SJSA1 (cell line): ENCODE data around the gene ZBED4. TPM values are rescaled to one million over a fixed set of nuclear protein-coding genes. Genes with fewer than 3 reads are reported as not detected.

ENCODE experiments used
- DNase-seq, 2 experiments: peaks; one replicate each; pipeline ENCODE4 v3.0.0-alpha.2; 2015 to 2020; ENCODE audit warnings: low spot score in 2 of 2, low read depth in 1 of 2
- H3K27ac ChIP-seq: fragments of 250-450 bp; sonication (Bioruptor Pico); 2 replicates; pipeline ENCODE4 v1.5.1; 2020; ENCODE audit warnings: mild to moderate bottlenecking, moderate library complexity
- H3K27me3 ChIP-seq: fragments of 250-450 bp; sonication (Bioruptor Pico); replicated peaks from 2 replicates; pipeline ENCODE4 v1.5.1; 2020; ENCODE audit warnings: mild to moderate bottlenecking, moderate library complexity
- H3K36me3 ChIP-seq: fragments of 250-450 bp; sonication (Bioruptor Pico); 2 replicates; pipeline ENCODE4 v1.5.1; 2020; ENCODE audit warnings: mild to moderate bottlenecking
- H3K4me1 ChIP-seq: fragments of 250-450 bp; sonication (Bioruptor Pico); replicated peaks from 2 replicates; pipeline ENCODE4 v1.6.1; 2021; ENCODE audit warnings: mild to moderate bottlenecking
- H3K4me3 ChIP-seq: fragments of 250-450 bp; sonication (Bioruptor Pico); 2 replicates; pipeline ENCODE4 v1.5.1; 2020; ENCODE audit warnings: mild to moderate bottlenecking
- H3K9me3 ChIP-seq: fragments of 250-450 bp; sonication (Bioruptor Pico); replicated peaks from 2 replicates; pipeline ENCODE4 v1.5.1; 2020; ENCODE audit warnings: mild to moderate bottlenecking
- total RNA-seq: library from RNA; depleted of rRNA; stranded (reverse); fragments of >200 nt; shearing (Covaris generic); gene quantifications from 2 replicates; pipeline ENCODE4 v1.2.3, GENCODE V29; 2014

ZBED4 gene
- total RNA-seq, 1 experiment from 2014 or later = 11.7 TPM

DNA sequence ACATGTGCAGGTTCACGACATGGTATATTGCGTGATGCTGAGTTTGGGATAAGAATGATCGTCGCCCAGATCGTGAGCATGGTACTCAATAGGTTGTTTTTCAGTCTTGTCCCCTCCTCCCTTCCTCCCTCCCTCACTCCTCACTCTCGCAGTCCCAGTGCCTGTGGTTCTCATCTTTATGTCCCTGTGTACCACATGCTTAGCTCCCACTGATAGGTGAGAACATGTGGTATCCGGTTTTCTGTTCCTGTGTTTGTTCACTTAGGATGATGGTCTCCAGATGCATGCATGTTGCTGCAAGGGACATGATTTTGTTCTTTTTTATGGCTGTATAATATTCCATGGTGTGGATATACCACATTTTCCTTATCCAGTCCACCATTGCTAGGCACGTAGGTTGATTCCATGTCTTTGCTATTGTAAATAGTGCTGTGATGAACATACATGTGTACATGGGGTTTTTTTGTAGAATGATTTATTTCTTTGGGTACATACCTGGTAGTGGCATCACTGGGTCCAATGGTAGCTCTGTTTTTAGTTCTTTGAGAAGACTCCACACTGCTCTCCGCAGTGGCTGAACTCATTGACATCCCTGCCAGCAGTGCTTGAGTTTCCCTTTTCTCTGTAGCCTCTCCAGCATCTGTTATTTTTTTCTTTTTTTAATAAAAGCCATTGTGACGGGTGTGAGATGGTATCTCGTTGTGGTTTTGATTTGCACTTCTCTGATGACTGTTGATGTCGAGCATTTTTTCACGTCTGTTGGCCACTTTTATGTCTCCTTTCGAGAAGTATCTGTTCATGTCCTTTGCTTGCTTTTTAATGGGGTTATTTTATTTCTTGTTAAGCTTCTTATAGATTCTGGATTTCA lies 16.4 kb downstream of the ZBED4 start:
- Histone ChIP-seq H3K27me3 (no peaks in the 10 kb centered on the region), H3K4me3 (no peak overlapping the region), H3K9me3 (peaks cover 30% of the 10 kb centered on the region), H3K36me3 (peaks cover 20% of the 10 kb centered on the region), H3K27ac (no peak overlapping the region), H3K4me1 (no peaks in the 10 kb centered on the region)
- no peak for DNase-seq

DNA sequence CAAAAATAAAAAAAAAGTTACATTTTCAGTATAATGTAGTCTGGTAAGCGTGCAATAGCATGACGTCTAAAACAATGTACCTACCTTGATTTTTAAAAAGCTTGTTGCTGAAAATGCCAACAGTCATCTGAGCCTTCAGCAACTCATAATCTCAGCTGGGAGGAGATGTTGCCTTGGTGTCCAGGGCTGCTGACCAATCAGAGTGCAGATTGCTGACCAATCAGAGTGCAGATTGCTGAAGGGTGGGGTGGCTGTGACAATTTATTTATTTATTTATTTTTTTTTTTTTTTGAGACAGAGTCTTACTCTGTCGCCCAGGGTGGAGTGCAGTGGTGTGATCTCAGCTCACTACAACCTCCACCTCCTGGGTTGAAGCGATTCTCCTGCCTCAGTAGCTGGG lies 17.8 kb downstream of the ZBED4 start:
- Histone ChIP-seq H3K4me1 (no peaks in the 10 kb centered on the region), H3K9me3 (peaks cover 26% of the 10 kb centered on the region), H3K27me3 (no peaks in the 10 kb centered on the region), H3K4me3 (no peak overlapping the region), H3K27ac (no peak overlapping the region), H3K36me3 (peaks cover 22% of the 10 kb centered on the region)
- no peak for DNase-seq

DNA sequence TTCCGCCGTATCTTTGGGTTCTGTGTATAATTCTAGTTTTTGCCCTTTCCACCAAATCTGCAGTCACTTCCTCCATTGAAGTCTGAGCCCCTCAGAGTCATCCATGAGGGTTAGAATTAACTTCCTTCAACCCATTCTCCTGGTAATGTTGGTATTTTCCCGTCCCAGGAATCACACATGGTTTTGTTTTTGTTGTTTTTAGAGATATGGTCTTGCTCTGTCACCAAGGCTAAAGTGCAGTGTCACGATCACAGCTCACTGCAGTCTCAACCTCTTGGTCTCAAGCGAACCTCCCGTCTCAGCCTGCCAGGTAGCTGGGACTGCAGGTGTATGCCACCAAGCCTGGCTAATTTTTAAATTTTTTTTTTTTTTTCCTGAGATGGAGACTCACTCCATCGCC lies 18.7 kb downstream of the ZBED4 start:
- Histone ChIP-seq H3K27ac (no peak overlapping the region), H3K36me3 (peaks cover 24% of the 10 kb centered on the region), H3K9me3 (peaks cover 23% of the 10 kb centered on the region), H3K4me1 (no peaks in the 10 kb centered on the region), H3K27me3 (no peaks in the 10 kb centered on the region), H3K4me3 (no peak overlapping the region)
- DNase-seq = no peak

DNA sequence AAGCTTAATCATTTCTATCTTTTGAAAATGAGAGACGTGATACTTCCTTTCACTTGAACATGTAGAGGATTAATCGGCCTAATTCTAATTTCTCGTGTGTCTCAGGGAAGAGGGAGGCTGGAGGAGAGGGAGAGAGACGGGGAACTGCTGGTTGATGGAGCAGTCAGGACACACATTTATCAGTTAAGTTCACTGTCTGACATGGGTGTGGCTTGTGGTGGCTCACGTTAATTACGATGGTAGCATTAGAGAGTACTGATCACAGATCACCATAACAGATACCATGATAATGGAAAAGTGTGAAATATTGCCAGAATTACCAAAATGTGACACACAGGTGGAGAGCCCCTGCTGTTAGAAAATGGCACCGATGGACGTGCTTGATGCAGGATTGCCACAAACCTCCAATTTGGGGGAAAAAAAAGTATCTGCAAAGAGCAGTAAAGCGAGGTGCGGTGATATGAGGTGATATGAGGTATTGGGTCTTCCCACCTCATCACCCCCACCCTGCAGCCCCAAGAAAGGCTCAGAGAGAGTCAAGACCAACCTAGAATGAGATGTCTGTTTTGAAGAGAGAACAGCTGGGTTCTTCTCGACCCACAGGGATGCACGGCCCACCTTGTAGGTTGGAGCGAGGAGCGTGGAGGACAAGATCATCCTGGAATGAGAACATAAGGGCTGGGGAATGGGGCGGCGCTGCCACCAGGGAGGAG lies 19.7 kb downstream of the ZBED4 start:
- H3K27me3 ChIP-seq = no peaks in the 10 kb centered on the region
- no peak for DNase-seq
- H3K36me3 ChIP-seq = peaks cover 22% of the 10 kb centered on the region
- H3K27ac ChIP-seq = no peak overlapping the region
- H3K4me3 ChIP-seq = no peak overlapping the region
- H3K9me3 ChIP-seq = peaks cover 14% of the 10 kb centered on the region
- H3K4me1 ChIP-seq = no peaks in the 10 kb centered on the region

DNA sequence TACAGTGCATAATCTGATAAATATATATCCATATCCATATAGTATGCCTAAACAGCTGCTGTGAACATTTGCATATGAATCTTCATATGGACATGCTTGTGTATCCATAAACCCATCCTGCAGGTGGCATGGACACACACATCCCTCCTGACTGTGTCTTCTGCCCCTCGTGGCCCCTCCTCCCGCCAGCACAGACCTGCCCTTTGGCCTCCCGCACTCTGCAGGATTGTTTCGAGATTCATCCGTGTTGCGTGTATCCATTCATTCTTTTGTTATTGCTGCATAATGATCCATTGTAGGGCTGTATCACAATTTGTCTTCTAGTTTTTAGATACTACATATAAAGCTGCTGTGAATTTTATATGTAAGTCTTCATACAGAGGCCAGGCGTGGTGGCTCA lies 24.0 kb downstream of the ZBED4 start:
- peaks cover 15% of the 10 kb centered on the region for H3K36me3 ChIP-seq
- H3K4me1 ChIP-seq = no peaks in the 10 kb centered on the region
- no peaks in the 10 kb centered on the region; the same call in 1 of the 2 replicates for H3K9me3 ChIP-seq
- no peak overlapping the region for H3K27ac ChIP-seq
- DNase-seq = no peak
- no peaks in the 10 kb centered on the region for H3K27me3 ChIP-seq
- H3K4me3 ChIP-seq = no peak overlapping the region

DNA sequence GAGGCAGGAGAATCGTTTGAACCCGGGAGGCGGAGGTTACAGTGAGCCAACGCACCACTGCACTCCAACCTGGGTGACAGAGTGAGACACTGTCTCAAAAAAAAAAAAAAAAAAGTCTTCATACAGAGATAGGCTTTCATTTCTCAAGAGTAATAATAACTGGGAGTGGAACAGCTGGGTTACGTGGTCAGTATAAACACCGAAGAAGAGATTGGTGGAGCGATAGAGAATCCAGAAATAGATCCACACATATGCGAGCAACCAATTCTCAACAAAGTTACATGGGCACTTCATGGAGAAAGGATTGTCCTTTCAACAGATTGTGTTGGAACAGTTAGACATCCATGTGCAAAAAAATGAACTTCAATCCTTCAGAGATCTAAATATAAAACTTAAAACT lies 24.6 kb downstream of the ZBED4 start:
- no peak for DNase-seq
- no peak overlapping the region for H3K27ac ChIP-seq
- no peaks in the 10 kb centered on the region; the same call in 1 of the 2 replicates for H3K9me3 ChIP-seq
- H3K27me3 ChIP-seq = no peaks in the 10 kb centered on the region
- no peak overlapping the region for H3K4me3 ChIP-seq
- no peaks in the 10 kb centered on the region for H3K4me1 ChIP-seq
- H3K36me3 ChIP-seq = peaks cover 16% of the 10 kb centered on the region

DNA sequence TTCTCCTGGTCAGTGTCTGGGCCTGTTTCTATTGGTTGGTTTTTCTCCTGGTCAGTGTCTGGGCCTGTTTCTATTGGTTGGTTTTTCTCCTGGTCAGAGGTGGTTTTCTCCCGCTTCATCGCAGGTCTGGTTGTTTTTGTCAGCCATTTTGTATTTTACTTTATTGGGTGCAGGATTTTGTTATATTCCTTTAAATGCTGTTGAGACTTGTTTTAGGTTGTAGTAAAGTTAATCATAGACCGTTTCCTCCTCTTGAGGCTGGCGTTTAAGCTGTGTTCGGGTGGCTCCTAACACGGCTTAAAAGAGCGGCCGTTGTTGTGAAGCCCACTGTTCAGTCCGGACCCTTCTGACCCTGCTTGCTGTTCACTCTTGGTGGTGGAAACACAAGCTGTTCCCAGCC lies 26.2 kb downstream of the ZBED4 start:
- no peaks in the 10 kb centered on the region for H3K4me1 ChIP-seq
- no peaks in the 10 kb centered on the region for H3K27me3 ChIP-seq
- peaks cover 33% of the 10 kb centered on the region for H3K36me3 ChIP-seq
- no peaks in the 10 kb centered on the region; the same call in 1 of the 2 replicates for H3K9me3 ChIP-seq
- H3K27ac ChIP-seq = no peak overlapping the region
- no peak for DNase-seq
- H3K4me3 ChIP-seq = no peak overlapping the region

DNA sequence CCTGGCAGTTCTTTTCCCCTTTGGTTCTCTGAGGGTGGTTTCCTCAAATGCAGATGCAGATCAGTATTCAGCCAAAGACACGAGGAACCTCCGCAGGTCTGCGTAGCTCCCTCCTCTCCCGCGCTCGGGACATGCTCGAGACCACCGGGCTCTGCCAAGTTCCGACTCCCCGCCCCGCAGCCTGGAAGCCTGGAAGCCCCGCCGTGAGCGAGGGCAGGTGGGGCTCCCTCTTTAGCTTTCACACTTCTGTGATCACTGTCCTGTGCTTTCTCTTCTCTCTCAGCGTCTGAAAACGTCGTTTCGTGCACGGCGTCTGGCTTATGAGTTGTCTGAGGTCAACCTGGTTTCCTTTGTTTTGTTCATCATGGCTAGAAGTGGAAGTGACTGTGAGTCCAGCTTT lies 26.6 kb downstream of the ZBED4 start:
- Histone ChIP-seq H3K27me3 (no peaks in the 10 kb centered on the region), H3K9me3 (no peaks in the 10 kb centered on the region; the same call in 1 of the 2 replicates), H3K4me1 (no peaks in the 10 kb centered on the region), H3K4me3 (no peak overlapping the region), H3K27ac (no peak overlapping the region), H3K36me3 (peaks cover 37% of the 10 kb centered on the region)
- DNase-seq = no peak

DNA sequence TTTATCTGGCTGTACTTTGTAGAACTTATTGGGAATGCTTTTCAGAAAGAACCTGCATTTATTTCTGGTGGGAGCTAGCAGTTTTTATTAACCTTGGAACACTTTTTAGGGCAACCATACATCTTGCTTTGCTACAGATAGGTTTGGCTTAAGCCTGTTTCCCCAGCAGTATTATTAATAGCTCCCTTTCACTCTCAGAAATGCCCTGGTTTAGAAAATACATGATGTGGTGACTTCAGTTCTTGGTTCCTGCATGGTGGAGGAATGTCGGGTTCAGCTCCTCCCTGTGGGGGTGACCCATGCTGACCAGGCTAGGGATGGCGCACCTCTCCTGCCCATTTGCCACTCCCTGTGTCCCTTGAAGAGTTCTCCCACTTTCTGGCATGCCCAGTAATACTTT lies 28.2 kb downstream of the ZBED4 start:
- no peaks in the 10 kb centered on the region for H3K27me3 ChIP-seq

DNA sequence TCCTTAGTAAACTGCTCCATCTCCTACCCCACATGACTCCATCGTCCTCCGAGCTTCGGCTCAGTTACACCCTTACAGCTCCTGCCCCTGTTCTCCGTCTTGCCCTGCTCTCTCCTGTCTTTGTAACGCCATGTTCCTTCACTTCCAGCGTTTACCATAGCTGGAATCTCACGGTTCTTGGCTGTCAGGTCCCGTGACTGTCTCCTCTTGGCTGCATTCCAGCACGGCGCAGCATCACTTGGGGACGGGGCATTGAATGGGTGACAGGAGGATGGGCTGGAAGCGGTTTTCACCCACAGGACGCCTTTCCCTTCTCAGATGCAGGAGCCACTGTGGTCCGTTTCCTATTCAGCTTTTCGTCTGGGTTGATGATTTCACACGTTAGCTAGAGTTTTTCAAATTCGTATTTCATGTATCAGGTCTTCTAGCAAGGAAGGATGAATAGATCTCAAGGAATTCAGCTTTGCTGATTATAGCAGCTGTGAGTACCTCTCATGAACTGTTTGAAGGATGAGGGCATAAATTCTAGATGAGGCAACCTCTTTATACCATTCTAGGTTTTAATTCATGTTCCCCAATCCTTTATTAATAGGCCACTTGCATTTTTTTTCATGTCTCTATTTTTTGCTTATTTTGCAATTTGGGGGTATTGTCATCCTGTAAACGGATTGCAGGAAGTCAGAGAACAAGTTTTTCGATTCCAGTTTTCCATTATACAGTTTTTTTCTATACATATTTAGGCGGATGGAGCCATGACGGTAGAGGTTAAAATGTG lies 29.1 kb downstream of the ZBED4 start:
- Histone ChIP-seq H3K4me3 (no peak overlapping the region), H3K36me3 (peaks cover 50% of the 10 kb centered on the region), H3K4me1 (no peaks in the 10 kb centered on the region), H3K27ac (no peak overlapping the region), H3K27me3 (no peaks in the 10 kb centered on the region), H3K9me3 (no peaks in the 10 kb centered on the region; the same call in 1 of the 2 replicates)
- DNase-seq = no peak

More for the DNA sequence above, 28.2 kb downstream of the ZBED4 start:
- DNase-seq = no peak
- no peak overlapping the region for H3K27ac ChIP-seq
- H3K9me3 ChIP-seq = no peaks in the 10 kb centered on the region; the same call in 1 of the 2 replicates
- H3K4me3 ChIP-seq = no peak overlapping the region
- H3K36me3 ChIP-seq = peaks cover 47% of the 10 kb centered on the region
- H3K4me1 ChIP-seq = no peaks in the 10 kb centered on the region

DNA sequence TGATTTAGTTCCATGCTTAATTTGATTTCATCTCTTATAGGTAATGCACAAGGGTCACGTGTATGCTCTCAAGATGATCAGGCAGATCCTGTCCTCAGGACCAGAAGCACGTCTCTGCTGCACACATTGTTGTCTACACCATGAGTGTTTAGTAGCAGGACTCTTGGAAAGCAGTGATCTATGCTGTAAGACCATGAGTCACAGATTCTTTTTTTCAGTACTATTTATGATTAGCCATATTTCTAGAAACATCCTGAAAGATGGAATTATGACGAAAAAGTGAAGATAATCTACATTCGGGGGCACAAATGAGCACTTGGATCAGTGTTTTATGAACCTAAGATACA lies 29.6 kb downstream of the ZBED4 start:
- DNase-seq = no peak
- Histone ChIP-seq H3K4me1 (no peaks in the 10 kb centered on the region), H3K27me3 (no peaks in the 10 kb centered on the region), H3K27ac (no peak overlapping the region), H3K4me3 (no peak overlapping the region), H3K9me3 (no peaks in the 10 kb centered on the region; the same call in 1 of the 2 replicates), H3K36me3 (peaks cover 51% of the 10 kb centered on the region)

DNA sequence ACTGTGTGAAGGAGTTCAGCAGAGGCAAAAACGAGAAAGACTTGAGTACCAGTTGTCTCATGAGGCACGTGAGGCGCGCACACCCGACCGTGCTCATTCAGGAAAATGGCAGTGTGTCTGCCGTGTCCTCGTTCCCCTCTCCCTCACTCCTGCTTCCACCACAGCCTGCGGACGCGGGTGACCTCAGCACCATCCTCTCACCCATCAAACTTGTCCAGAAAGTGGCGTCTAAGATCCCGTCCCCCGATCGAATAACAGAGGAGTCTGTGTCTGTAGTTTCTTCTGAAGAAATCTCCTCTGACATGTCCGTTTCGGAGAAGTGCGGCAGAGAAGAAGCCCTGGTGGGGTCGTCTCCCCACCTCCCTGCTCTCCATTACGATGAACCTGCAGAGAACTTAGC lies 30.4 kb downstream of the ZBED4 start:
- Histone ChIP-seq H3K9me3 (no peaks in the 10 kb centered on the region), H3K27ac (no peak overlapping the region), H3K4me3 (no peak overlapping the region), H3K36me3 (peaks cover 57% of the 10 kb centered on the region), H3K4me1 (no peaks in the 10 kb centered on the region), H3K27me3 (no peaks in the 10 kb centered on the region)
- no peak for DNase-seq

DNA sequence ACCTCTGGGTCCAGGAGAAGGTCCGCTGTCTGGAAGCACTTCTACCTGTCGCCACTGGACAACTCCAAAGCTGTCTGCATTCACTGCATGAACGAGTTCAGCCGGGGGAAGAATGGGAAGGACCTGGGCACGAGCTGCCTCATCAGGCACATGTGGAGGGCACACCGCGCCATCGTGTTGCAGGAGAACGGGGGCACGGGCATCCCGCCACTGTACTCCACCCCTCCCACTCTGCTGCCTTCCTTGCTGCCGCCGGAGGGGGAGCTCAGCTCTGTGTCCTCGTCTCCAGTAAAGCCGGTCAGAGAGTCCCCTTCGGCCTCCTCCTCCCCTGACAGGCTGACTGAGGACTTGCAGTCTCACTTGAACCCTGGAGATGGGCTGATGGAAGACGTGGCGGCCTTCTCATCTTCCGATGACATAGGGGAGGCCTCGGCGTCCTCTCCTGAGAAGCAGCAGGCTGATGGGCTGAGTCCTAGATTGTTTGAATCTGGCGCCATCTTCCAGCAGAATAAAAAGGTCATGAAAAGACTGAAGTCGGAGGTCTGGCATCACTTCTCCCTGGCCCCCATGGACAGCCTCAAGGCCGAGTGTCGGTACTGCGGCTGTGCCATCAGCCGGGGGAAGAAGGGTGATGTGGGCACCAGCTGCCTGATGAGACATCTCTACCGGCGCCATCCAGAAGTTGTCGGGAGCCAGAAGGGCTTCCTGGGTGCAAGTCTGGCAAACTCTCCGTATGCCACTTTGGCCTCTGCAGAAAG lies 31.0 kb downstream of the ZBED4 start:
- no peaks in the 10 kb centered on the region for H3K9me3 ChIP-seq
- H3K36me3 ChIP-seq = peaks cover 63% of the 10 kb centered on the region
- no peaks in the 10 kb centered on the region for H3K4me1 ChIP-seq
- no peak for DNase-seq
- H3K27ac ChIP-seq = no peak overlapping the region
- H3K27me3 ChIP-seq = no peaks in the 10 kb centered on the region
- no peak overlapping the region for H3K4me3 ChIP-seq
